NCI-H524 treated with DMSO at 0.1 percent for 48 hours (cell line): Measurements from ENCODE around the gene LIPM.

Experiments
- DNase-seq: peaks from one replicate; lab custom pipeline; 2025; lab: John Stamatoyannopoulos, UW

Gene LIPM

DNA sequence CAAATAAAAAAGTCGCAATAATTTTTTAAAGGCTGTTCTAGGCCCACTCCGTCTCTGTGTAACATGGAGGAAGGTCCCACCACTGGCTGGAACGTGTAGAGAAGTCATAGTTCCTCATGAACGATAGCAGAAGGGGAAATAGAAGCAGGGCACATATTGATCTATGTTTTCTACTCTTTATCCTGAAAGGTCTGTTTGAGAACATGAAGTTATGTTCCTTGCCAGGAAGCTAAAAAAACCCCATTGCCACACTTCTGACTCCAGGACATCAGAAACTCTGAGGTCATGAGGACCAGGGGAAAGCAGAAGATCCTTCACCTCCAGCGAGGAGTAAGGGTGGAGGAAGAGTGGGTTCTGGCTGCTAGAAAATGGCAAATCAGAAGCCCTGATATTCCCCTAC is 38.4 kb downstream of the LIPM start:
- no peak for DNase-seq

- no peak for DNase-seq
These were observed 39.0 kb downstream of the LIPM start for GRCh38 chr10:88841316-88842111.

DNA sequence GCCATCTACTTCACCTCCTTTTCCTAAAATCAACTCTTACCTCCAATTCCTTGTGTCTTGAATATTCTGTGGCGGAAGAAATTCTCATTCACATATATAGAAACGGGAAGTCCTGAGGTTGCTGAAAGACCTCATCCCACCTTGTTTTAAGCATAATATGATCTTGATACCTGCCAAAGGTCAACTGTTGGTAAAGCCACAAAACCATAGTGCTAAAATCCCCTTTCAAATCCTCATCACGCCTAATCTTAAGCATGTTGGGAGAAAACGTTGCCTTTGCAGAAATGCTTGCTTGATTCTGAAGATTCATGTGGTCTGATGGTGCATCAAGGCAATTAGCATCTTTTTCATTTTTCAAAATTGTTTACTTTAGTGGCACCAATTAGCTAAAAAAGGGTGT is 40.6 kb downstream of the LIPM start:
- no peak for DNase-seq

DNA sequence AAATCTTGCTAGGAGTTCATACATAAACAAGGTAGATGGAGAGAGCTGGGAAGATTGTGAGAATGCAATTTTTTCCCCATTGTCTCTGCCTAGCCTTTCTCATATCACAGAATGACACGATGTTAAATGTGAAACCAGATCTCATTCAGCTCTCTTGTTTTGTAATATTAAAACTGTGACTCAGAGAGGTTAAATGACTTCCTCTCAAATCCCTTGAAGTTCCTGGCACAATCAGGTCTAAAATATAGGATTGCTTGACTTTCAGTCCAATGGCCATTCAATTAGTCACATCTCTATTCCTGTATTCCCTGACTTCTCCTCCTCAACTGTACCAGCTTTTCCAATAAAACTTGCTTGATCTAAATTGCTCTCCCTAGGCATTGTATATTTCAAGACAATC is 46.0 kb downstream of the LIPM start:
- DNase-seq: no peak

DNA sequence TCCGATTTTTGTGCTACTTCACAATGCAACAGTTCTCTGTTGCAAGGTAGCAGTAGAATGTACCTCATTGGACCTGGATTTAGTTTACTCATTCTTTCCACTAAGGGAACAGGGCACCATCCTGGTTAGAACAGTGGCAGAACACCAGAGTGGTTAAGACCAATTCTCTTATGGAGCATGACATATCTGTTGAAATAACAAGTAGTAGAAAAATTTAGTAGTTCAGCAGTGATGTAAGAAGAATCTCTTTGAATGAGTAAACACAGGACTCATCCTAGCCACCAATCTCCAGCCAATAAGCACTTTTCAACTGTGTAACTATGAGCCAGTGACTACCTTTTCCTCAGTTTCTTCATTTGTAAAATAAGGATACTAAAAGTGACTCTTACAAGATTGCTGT is 46.7 kb downstream of the LIPM start:
- no peak for DNase-seq

- no peak for DNase-seq
These were observed 48.2 kb downstream of the LIPM start for GRCh38 chr10:88850712-88851111.

- no peak for DNase-seq
These were observed 49.2 kb downstream of the LIPM start, which contains the start of gene ANKRD22 for GRCh38 chr10:88851706-88852105. ANKRD22 (minus strand) TSS chr10:88851844; CDS start chr10:88851607, 237 bp downstream.

GRCh38 chr10:88852327-88852726 is 49.8 kb downstream of the LIPM start:
- no peak for DNase-seq

DNA sequence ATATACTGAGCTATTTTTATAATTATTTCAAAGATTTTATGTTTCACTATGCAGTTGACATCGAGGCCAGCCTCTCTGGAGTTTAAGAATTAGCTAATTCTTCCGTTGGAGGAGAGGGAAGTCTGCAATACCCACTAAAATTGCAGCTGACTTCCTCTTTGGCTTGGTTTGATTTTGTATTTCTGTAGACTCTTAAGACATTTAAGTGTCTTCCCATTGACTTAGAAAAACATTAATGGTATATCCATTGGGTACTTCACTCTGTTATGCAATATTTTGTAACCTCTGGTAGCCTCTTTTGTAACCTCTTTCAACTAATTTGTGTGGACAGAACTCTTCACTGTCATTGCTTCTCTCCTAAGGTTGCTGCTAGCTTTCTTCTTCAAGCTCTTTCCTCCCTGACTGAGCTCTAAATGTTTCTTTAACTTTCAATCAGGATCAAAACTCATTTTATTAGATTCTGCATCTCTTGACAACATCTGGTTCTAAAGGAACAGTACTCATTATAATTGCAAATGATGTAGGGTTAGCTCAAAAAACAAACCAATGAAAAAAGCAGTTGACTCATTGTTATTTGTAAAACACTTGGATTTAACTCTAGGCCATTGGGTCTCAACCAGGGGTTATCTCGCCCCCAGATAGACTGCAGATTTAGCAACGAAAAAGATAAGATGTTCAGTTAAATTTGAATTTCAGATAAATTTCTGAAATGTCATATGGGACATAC is 50.8 kb downstream of the LIPM start:
- no peak for DNase-seq

- no peak for DNase-seq
These were observed 52.2 kb downstream of the LIPM start for GRCh38 chr10:88854684-88855083.

DNA sequence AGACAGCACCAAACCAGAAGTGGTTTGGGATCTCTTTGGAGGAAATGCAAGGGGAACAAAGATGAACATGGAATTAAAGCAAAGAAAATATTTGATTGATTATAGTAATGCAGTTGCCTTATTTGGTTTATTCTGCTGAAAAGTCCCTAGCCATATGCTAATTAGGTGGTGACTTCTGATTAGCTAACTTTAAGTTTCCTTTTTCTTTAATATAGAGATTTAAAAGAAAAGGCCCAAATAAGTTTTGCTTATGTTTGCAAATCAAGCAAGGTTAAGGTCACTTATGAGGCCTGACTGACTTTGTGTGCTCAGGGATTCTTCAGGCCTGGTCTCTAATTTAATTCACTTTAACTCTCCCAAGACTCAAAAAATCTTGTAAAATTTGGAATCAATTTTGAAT is 55.3 kb downstream of the LIPM start:
- DNase-seq: no peak

DNA sequence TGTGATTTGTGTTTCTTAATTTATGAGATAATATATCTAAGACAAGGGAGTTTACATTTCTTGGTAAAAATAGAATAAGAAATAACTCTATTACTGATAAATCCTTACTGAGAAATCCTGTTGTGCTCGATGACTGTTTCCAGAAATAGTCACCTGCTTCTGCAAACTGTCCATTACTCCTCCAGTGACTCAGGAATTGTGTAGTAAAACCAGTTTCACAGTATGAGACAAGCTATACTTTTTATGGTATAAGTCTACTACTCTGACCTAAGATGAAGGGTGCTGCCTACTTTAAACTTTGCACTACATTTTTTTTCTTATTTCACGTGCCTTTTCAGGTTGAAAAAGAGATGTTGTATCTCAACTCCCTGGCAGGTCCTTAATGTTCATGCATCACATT is 56.0 kb downstream of the LIPM start:
- DNase-seq: no peak

- no peak for DNase-seq
These were observed 58.5 kb downstream of the LIPM start for GRCh38 chr10:88861036-88861435.

DNA sequence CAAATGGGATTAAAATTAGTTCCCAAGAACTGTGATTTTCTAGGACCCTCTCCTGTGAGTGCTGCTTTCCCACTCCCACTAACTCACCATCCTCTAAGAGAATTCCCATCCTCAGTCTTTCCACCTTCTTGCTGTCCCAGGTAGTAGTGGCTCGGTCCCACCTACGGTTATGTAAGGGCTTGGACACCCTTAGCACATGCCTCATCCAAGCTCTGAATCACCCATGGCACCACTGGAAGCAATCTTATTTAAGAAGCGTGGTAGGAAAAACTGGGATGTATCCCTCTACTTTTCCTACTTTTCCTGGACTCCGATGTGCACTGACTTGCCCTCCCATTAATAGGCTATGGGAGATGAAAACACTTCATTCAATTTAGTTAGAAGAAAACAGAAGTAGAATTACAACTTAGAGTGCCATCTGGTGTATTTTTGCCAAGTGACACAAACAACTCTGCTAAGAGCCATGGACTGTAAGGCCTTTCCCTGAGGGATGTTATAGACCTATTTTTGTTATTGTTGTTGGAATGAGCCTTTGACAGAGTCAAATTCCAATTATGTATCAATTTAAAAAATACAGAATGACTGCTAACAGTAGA is 62.8 kb downstream of the LIPM start:
- no peak for DNase-seq

DNA sequence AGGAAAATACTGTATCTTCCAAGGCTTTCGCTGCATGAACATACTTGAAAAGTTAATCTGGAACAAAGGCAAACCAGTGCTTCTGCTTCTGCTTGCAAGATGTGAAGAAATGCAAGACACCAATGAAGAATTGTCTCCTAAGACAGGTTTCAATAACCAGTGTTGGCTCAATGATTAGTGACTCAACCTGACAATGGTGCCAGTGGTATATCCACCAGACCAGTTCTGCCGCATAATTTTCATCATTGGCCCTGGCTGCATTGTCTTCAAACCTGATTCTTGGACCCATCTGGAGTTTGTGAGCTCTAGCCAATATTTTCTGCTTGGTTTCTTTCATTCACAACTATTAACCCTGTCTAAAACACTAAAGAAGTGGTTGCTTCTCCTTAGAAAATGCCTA is 63.9 kb downstream of the LIPM start:
- no peak for DNase-seq

DNA sequence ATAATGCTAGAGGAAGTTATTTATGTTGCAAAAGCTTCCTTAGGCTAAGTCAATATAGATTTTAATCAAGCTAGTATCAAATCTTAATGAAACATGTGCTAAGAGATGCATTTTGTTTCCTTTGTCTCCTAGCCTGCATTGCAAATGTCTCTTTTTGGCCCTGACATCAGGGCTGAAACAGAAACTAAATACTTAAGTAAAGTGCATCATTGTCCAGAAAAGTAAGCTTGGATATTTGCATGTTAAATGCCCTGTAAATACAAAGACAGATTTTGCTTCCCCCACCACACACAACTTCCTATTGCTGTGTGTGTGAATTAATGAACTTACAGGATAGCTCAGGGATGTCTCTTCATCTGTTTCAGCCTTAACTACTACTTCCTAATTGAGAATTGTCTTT is 67.6 kb downstream of the LIPM start:
- DNase-seq: no peak
